Nucleus accumbens (tissue), 56 donors: Measurements from ENCODE around the gene GAK.
"Not testable (repeated sequence)": the region's sequence is repeated elsewhere in the genome, so short reads cannot be mapped to it uniquely, and the experiment has no call there.

ENCODE experiments used
- DNase-seq, 56 donors: peaks; one replicate each; lab custom pipeline; 2025; lab: John Stamatoyannopoulos, UW

GAK gene

DNA sequence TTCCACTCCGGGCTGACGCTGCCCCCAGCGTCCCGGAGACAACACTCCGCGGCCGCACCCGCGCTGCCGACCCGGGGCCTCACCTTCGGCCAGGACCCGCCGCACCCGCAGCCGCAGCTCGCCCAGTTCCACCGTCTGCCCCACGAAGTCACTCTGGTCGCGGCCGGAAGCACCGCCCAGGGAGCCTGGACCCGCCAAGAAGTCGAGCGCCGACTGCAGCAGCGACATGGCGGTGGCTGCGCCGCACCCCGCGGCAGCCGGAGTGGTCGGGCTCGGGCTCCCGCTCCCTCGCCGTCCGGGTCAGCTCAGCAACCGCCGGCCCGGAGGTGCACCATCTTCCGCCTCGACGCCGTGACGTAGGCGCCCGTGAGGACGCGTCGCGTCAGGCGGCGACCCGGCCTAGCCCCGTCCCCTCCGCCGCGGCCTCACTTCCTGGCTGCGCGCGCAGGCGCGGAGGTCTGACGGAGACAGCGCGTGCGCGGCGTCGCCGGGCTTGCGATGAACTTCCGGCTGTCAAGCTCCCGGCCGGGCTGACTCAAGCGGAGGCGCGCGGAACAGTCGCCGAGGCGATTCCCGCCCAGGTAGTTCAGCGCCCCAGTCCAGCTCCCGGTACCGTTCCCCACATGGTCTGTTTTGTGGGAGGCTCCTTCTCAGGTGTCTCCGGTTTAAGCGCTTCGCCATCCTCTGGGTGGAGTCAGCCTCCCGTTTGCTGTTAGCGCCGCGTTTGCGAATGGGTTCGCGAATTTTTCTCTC is at the start of gene GAK, which contains the start of gene TMEM175:
Gene GAK, minus strand, starts transcription at position 357 of the 753 bp plus-strand sequence. Its CDS starts 129 bp downstream, at position 228.
Gene TMEM175, plus strand, starts transcription at position 501 of the 753 bp plus-strand sequence. CDS start 15,280 bp downstream, outside the sequence.
- peak; percentile 37 to 96 (median 90) for DNase-seq

GRCh38 chr4:978957-979701 is 47.0 kb upstream of the GAK start:
- no peak for DNase-seq

- not testable (repeated sequence) for DNase-seq
Measured at GRCh38 chr4:976016-976415, 43.9 kb upstream of the GAK start.

DNA sequence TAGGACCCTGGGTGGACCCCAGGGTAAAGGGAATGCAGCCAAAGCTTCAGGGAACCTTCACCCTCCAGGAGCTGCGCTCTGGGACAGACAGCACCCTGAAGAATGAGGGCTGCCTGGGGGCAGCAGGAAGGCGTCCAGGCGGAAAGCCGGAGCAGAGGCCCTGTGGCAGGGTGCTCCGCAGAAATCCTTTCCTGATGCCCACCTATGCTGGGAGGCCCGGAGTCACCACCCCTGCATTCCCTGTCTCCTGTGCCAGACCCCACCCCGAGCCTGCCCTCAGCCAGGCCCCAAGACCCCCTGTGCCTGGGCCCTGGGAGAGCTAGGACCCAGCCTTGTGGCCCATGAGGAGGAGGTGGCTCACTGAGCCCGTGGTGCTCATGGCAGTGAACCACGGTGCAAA is 42.6 kb upstream of the GAK start:
- DNase-seq, result no peak

GRCh38 chr4:973431-974397 is 41.6 kb upstream of the GAK start, which contains the start of gene DGKQ:
Gene DGKQ (minus strand): TSS chr4:973569. CDS start chr4:973482, 87 bp downstream.
- DNase-seq, result peak; percentile 31 to 94 (median 83)

- DNase-seq, result peak in 6 of 56 donors; percentile 13 to 47 (median 30)
Measured at GRCh38 chr4:972651-973424, 40.7 kb upstream of the GAK start.

DNA sequence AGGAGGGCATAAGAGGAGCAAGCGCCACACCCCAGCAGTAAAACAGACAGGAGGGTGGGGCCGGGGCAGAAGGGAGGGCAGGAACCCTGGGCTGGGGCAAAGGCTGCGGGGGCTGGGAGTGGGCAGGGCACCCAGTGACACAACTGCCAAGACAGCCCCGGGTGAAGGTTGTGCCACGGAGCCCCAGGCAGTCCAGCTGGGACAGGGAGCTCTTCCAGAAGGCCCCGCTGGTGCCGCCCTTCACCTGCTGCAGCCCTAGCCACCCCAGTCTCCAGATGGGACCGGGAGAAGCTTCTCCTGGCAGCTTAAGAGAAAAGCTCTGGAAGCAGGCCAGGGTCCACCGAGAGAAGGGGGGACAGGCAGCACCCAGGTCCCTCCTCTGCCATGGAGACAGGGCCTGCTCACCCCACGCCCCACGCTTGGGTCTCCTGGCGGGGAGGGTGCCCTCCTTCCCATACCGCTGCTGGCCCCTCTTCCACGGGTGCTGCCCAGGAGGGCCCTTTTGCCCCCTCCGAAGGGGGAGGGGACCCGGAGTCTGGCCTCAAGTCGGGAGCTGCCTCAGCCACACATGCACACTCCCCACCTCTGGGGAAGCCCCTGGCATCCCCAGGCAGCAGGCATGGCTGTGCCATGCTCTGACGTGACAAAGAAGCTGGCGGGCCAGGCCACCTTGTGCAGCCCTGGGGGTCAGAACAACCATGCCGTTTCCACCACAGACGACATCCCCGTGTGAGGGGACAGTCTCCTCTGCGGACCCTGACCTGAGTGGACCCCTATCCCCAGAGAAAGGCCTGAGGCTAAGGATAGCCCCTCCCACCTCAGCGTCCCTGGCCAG is 39.8 kb upstream of the GAK start:
- DNase-seq, result no peak

GRCh38 chr4:970854-971520 is 38.9 kb upstream of the GAK start:
- DNase-seq, result no peak

DNA sequence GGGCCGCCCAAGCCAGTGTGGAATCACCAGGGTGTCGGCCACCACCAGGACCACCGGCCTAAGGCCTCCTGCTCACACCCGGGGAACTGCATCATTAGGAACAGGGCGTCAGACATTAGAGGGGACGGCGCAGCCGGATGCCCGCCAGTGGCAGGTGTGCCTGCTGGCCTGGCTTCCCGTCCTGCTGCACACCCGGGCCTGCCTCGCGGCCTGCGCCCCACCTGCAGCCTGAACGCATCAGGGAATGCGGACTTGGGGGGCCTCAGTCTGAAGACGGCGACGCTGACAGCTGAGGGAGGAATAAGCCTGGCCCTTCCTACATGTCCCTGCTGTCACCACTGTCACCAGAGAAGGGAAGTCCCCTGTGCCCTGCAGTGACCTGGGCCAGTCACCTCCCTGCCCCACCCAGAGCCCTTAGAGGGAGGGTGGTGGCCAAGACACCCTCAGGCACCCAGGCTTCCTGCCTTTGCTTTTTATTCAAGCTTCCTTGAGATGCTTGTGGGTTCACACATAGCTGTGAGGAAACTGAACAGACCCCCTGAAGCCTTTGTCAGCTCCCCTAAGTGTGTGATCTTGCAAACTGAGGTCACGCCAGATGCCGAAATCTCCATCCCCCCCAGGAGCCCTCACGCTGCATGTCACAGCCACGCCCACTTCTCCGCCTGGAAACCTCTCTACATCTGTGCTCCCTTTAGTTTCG is 38.1 kb upstream of the GAK start:
- no peak for DNase-seq

GRCh38 chr4:968621-969394 is 36.7 kb upstream of the GAK start:
- no peak for DNase-seq

- no peak for DNase-seq
Measured at GRCh38 chr4:968221-968620, 36.1 kb upstream of the GAK start.

GRCh38 chr4:967113-968104 is 35.3 kb upstream of the GAK start:
- no peak for DNase-seq

- no peak for DNase-seq
Measured at GRCh38 chr4:966266-967112, 34.4 kb upstream of the GAK start.

- no peak for DNase-seq
Measured at GRCh38 chr4:965766-966134, 33.6 kb upstream of the GAK start.
